ACC112 (cell line): Measurements from ENCODE around the gene R3HDM4.

Source experiments
- H2AFZ ChIP-seq: fragments of 200-600 bp; sonication (generic); one replicate; pipeline ENCODE4 v1.6.0; 2017; ENCODE audit warnings: antibody characterized with exemption, low read length; ENCODE audit not compliant: unreplicated experiment
- H3K27ac ChIP-seq: fragments of 200-600 bp; sonication (generic); 2 replicates; pipeline ENCODE4 v1.5.1; 2014; ENCODE audit warnings: low read depth, mild to moderate bottlenecking, antibody characterized with exemption, low read length, moderate library complexity
- H3K27me3 ChIP-seq: fragments of 200-600 bp; sonication (generic); 2 replicates; pipeline ENCODE4 v1.6.1; 2014; ENCODE audit warnings: mild to moderate bottlenecking, antibody characterized with exemption, low read length, moderate library complexity, mixed read lengths; ENCODE audit not compliant: insufficient read depth
- H3K36me3 ChIP-seq: fragments of 200-600 bp; sonication (generic); 2 replicates; pipeline ENCODE4 v1.6.1; 2016; ENCODE audit warnings: mild to moderate bottlenecking, antibody characterized with exemption, low read length, moderate library complexity, mixed read lengths; ENCODE audit not compliant: insufficient read depth
- H3K4me1 ChIP-seq: fragments of 200-600 bp; sonication (generic); one replicate; pipeline ENCODE4 v1.6.1; 2016; ENCODE audit warnings: low read length, mixed read lengths; ENCODE audit not compliant: insufficient read depth, unreplicated experiment, control insufficient read depth
- H3K4me3 ChIP-seq: fragments of 200-600 bp; sonication (generic); 2 replicates; pipeline ENCODE4 v1.5.1; 2014; ENCODE audit warnings: mild to moderate bottlenecking, low read depth, low read length
- H3K79me2 ChIP-seq: fragments of 200-600 bp; sonication (generic); one replicate; pipeline ENCODE4 v1.6.0; 2016; ENCODE audit warnings: low read length; ENCODE audit not compliant: control insufficient read depth, unreplicated experiment, insufficient read depth

Gene R3HDM4

GRCh38 chr19:848386-848921 is 64.6 kb downstream of the R3HDM4 start:
- H2AFZ ChIP-seq: no peak overlapping the region
- H3K27me3 ChIP-seq: peaks cover 16% of the 10 kb centered on the region
- no peaks in the 10 kb centered on the region for H3K79me2 ChIP-seq
- H3K36me3 ChIP-seq: no peaks in the 10 kb centered on the region
- H3K4me3 ChIP-seq: no peak overlapping the region
- H3K27ac ChIP-seq: no peak overlapping the region
- H3K4me1 ChIP-seq: peaks cover 4% of the 10 kb centered on the region
